Small intestine (tissue), 4 donors: ENCODE data around the gene GIPC1. TPM values are rescaled to one million over a fixed set of nuclear protein-coding genes. Genes with fewer than 3 reads are reported as not detected.

Experiments
- polyA plus RNA-seq, 4 donors: library from polyadenylated mRNA; stranded (reverse) in 3 of 4; unstranded in 1 of 4; fragments of 200-250 nt in 3 of 4; fragments of 120-200 nt in 1 of 4; gene quantifications; one replicate each; pipeline versions ENCODE4 v1.2.1 to v1.2.3, GENCODE V29; 2013
- donor health status: healthy with polysubstance abuse.
- donor health status: Bipolar disorder and iron deficiency.
- donor health status: healthy.

Gene GIPC1
- polyA plus RNA-seq, 4 donors: 43.1 to 91.2 (median 65.2) TPM

Other genes with a start within 250 kb of the GIPC1 start
- 10 to 100 TPM; 13.6 to 61.9 (median 33.6) TPM for gene ADGRE5, start 114.7 kb downstream of the GIPC1 start, polyA plus RNA-seq
- 100 to 1,000 TPM in 3 of 4 donors, 10 to 100 TPM in 1; 61.9 to 139 (median 125) TPM for gene DDX39A, start 76.8 kb downstream of the GIPC1 start, polyA plus RNA-seq
- gene PKN1, start 62.8 kb downstream of the GIPC1 start, polyA plus RNA-seq: 10 to 100 TPM in 3 of 4 donors, 1 to 10 TPM in 1; 8.9 to 65.3 (median 31.4) TPM
- under 1 TPM in 2 of 4 donors, not detected in 2; 0.37 to 0.64 TPM for gene PTGER1, start 20.8 kb downstream of the GIPC1 start, polyA plus RNA-seq
- 10 to 100 TPM; 39.4 to 87.7 (median 44.2) TPM for gene DNAJB1, start 22.3 kb upstream of the GIPC1 start, polyA plus RNA-seq
- 100 to 1,000 TPM; 147 to 287 (median 200) TPM for gene TECR, start 33.5 kb upstream of the GIPC1 start, polyA plus RNA-seq
- gene NDUFB7, start 75.9 kb upstream of the GIPC1 start, polyA plus RNA-seq: 100 to 1,000 TPM; 127 to 818 (median 624) TPM
- gene CLEC17A, start 87.0 kb upstream of the GIPC1 start, polyA plus RNA-seq: under 1 TPM in 2 of 4 donors, not detected in 2; 0.24 to 0.55 TPM
- under 1 TPM in 3 of 4 donors, not detected in 1; 0.03 to 0.77 (median 0.54) TPM for gene ADGRE3, start 178.7 kb upstream of the GIPC1 start, polyA plus RNA-seq
- gene ZNF333, start 193.9 kb upstream of the GIPC1 start, polyA plus RNA-seq: 10 to 100 TPM in 1 of 4 donors, 1 to 10 TPM in 3; 2.7 to 10.3 (median 4.5) TPM